Activated naive CD4-positive, alpha-beta T cell treated with anti-CD3 and anti-CD28 coated beads, Interleukin-2, amount 10 ng/mL, durations not matched to agents 7 days and 5 days (primary cell): Measurements from ENCODE around the gene HTRA3.

Experiments used
- CTCF ChIA-PET: fragments of 350-600 bp; sonication (Branson Sonifier 250); formaldehyde crosslinking; loops from one replicate; lab custom pipeline; 2021; ENCODE audit warnings: antibody characterized with exemption; lab: Charles Lee
- DNase-seq: peaks from one replicate; pipeline ENCODE4 v3.0.0-alpha.2; 2020
- H3K27ac Mint-ChIP-seq: one replicate; pipeline ENCODE4 v1.8.0; 2021; ENCODE audit warnings: mild to moderate bottlenecking, moderate library complexity, mixed read lengths
- H3K27me3 Mint-ChIP-seq: one replicate; pipeline ENCODE4 v1.8.0; 2021; ENCODE audit warnings: mild to moderate bottlenecking, mixed read lengths
- H3K36me3 Mint-ChIP-seq: one replicate; pipeline ENCODE4 v1.8.0; 2021; ENCODE audit warnings: mixed read lengths
- H3K4me1 Mint-ChIP-seq: one replicate; pipeline ENCODE4 v1.8.0; 2021; ENCODE audit warnings: mixed read lengths
- H3K4me3 Mint-ChIP-seq: one replicate; pipeline ENCODE4 v1.8.0; 2021; ENCODE audit warnings: mild to moderate bottlenecking, moderate library complexity, mixed read lengths
- H3K9me3 Mint-ChIP-seq: one replicate; pipeline ENCODE4 v1.8.0; 2021; ENCODE audit warnings: mixed read lengths

HTRA3 gene

DNA sequence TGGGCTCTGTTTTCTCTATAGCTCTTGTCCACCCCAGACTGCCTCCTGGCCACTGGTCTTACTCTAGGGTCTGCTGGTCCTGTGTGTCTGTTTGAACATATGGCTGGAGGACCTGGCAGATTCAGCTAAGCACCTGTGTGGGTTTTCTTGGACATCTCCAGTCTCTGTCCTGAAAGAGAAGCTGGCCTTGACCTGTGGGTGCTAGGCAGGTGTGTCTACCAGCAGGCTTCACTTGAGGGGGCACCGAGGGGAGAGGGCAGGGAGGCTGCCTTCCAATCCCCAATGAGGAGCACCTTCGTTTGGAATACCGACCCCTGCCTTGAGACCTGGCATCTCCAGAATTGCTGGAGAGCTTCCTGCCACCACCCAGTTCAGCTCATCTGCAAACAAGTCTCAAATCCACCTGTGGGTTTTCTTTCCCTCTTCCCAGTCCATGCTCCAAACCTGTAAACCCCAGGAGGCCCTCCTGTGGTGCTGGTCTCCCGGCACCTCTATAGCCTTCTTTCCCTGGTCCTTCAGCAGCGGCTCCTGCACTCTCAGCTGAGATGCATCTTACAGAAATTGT, 45.2 kb downstream of the HTRA3 start:
- peaks cover 16% of the 10 kb centered on the region for H3K27me3 Mint-ChIP-seq
- H3K4me3 Mint-ChIP-seq: no peak overlapping the region
- no peaks in the 10 kb centered on the region for H3K9me3 Mint-ChIP-seq
- CTCF ChIA-PET: interaction anchor here (1.1 kb wide), 1 partner anchor 9 kb away, joined by 3 read pairs; no protein-coding TSS in a partner anchor
- H3K27ac Mint-ChIP-seq: no peak overlapping the region
- no peaks in the 10 kb centered on the region for H3K4me1 Mint-ChIP-seq
- no peaks in the 10 kb centered on the region for H3K36me3 Mint-ChIP-seq
- DNase-seq: no peak

DNA sequence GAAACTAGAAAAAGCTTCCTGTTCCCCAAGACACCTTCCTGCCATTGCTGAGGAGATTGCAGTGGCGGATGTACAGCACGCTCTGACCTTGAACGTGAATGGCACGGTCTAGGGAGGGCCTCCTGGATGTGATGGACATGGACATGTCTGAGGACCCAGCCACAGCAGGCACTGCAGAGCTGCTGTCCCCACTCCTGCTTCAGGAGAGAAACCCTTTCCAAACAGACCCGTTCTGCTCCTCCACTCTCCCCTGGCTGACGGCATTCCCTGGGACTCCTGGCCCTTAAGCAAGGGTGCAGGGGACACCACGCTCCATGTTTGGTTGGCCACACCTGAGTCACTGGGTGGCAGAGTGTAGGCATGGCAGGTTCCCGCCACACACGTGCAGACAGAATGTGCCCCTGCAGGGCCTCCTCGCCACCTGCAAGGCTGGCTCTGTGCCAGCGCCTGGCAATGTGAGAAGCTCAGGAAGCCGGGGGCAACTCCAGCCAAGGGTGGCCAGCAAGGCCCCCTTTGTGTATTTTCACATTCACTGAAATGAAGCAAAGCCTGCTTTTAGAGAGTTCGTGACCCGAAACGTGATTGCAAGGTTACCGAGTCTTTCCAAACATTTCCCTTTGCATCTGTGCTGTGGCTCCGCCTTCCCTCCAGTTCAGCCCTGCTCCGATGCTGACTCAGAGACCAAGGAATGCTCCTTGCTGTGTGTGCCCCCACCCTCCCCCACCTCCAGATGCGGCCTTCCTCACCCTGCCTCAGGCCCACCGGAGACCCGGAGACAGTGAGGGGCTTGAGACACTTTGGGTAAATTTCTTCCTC, 46.1 kb downstream of the HTRA3 start:
- CTCF ChIA-PET: no interaction called here
- Mint-ChIP-seq H3K27ac (no peak overlapping the region), H3K9me3 (no peaks in the 10 kb centered on the region), H3K27me3 (peaks cover 16% of the 10 kb centered on the region), H3K4me1 (no peaks in the 10 kb centered on the region), H3K36me3 (no peaks in the 10 kb centered on the region), H3K4me3 (no peak overlapping the region)
- DNase-seq: no peak

DNA sequence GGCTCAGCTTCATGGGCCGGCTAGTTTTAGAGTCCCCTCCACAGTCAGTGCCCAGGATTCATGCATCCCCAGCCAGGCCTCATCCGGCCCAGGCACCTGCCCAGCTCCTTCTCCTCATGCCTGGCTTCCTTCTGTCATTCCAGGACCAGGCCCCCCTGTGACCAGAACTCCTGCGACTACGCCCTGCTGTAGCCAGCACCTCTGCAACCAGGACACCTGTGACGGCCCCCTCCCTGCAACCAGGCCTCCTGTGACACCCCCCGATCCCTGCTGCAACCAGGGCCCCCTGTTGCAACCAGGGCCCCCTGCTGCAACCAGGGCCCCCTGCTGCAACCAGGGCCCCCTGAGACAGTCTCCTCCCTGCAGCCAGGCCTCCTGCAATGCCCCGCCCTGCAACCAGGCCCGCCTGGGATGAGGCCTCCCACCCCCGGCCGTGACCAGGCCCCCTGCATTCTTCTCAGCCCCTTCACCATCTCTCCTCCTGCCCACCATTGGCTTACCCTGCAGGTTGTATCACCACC, 46.8 kb downstream of the HTRA3 start:
- Mint-ChIP-seq H3K4me1 (no peaks in the 10 kb centered on the region), H3K27ac (no peak overlapping the region), H3K36me3 (no peaks in the 10 kb centered on the region), H3K9me3 (no peaks in the 10 kb centered on the region), H3K4me3 (no peak overlapping the region), H3K27me3 (peaks cover 13% of the 10 kb centered on the region)
- DNase-seq: no peak
- CTCF ChIA-PET: no interaction called here

DNA sequence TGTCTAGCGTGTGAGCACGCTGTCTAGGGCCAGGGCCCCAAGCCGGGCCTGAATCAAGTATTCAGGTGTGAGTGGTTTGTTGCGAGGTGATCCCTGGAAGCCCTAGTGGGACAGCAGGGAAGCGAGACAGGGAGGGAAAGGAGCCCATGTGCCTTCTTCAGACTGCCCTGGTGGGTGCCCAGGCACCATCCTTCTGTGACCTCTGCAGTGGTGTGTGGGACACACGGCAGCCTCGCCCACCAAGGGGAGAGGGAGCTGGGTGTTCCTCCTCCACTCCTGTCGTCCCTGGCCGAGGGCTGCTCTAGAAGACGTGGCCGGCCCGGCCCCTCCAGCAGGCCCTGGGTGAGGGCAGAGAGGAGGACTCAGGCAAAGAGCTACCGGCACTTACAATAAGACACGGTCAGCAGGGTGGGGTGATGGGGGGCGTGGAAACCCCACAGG, 47.4 kb downstream of the HTRA3 start:
- Mint-ChIP-seq H3K36me3 (no peaks in the 10 kb centered on the region), H3K27ac (no peak overlapping the region), H3K4me3 (no peak overlapping the region), H3K27me3 (peaks cover 11% of the 10 kb centered on the region), H3K9me3 (no peaks in the 10 kb centered on the region), H3K4me1 (no peaks in the 10 kb centered on the region)
- CTCF ChIA-PET: no interaction called here
- no peak for DNase-seq

DNA sequence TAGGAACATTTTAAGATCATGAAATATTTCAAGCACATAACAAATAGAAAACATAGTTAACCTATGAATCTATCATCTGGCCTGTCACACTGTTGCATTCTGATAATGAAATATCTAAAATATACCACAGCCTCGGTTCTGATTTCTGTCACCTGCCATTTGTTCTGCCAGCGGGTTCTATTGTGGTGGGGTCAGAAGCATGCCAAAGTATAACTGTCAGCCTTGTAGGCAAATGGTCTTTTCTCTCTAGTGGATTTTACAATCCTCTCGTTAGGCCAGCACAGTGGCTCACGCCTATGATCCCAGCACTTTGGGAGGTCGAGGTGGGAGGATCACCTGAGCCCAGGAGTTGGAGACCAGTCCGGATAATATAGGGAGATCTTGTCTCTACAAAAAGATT, 47.9 kb downstream of the HTRA3 start:
- CTCF ChIA-PET: no interaction called here
- H3K4me1 Mint-ChIP-seq: no peaks in the 10 kb centered on the region
- no peaks in the 10 kb centered on the region for H3K36me3 Mint-ChIP-seq
- H3K9me3 Mint-ChIP-seq: no peaks in the 10 kb centered on the region
- no peak overlapping the region for H3K4me3 Mint-ChIP-seq
- no peak for DNase-seq
- H3K27ac Mint-ChIP-seq: no peak overlapping the region
- H3K27me3 Mint-ChIP-seq: peaks cover 11% of the 10 kb centered on the region

DNA sequence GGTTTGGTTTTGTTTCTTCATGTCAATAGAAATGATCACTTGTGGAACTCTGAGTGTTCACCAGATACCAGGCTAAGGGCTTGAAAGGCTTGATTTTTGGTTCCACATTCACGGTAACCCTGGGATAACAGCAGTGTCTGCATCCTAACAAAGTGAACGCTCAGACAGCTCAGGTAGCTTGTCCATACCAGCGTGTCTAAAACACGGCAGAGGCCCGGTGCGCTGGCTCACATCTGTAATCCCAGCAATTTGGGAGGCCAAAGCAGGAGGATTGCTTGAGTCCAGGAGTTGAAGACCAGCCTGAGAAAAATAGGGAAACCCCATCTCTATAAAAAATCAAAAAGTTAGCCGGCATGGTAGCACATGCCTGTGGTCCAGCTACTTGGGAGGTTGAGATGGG, 49.0 kb downstream of the HTRA3 start:
- no peak overlapping the region for H3K4me3 Mint-ChIP-seq
- no peaks in the 10 kb centered on the region for H3K9me3 Mint-ChIP-seq
- CTCF ChIA-PET: no interaction called here
- peaks cover 11% of the 10 kb centered on the region for H3K27me3 Mint-ChIP-seq
- no peaks in the 10 kb centered on the region for H3K4me1 Mint-ChIP-seq
- no peak for DNase-seq
- H3K36me3 Mint-ChIP-seq: no peaks in the 10 kb centered on the region
- H3K27ac Mint-ChIP-seq: no peak overlapping the region

DNA sequence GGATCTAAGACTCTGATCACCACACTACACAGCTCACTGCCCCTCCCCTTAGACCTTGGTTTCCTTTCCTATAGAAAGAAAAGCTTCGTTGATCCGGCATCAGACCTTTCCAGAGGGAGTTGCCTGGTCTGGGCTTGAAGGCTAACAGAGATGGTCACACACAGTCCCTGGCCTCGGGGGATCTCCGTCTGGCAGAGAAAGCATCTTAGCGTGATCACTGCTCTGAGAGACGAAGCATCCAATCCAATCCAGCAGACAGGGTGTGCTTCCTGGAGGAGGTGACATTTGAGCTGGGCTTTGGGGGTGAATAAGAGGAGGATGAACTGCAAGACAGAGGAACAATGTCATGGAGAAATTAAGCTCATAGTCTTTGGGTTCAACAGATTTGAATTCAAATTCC, 49.5 kb downstream of the HTRA3 start:
- Mint-ChIP-seq H3K9me3 (no peaks in the 10 kb centered on the region), H3K4me1 (no peaks in the 10 kb centered on the region), H3K36me3 (no peaks in the 10 kb centered on the region), H3K4me3 (no peak overlapping the region), H3K27ac (no peak overlapping the region), H3K27me3 (peaks cover 11% of the 10 kb centered on the region)
- CTCF ChIA-PET: no interaction called here
- no peak for DNase-seq

DNA sequence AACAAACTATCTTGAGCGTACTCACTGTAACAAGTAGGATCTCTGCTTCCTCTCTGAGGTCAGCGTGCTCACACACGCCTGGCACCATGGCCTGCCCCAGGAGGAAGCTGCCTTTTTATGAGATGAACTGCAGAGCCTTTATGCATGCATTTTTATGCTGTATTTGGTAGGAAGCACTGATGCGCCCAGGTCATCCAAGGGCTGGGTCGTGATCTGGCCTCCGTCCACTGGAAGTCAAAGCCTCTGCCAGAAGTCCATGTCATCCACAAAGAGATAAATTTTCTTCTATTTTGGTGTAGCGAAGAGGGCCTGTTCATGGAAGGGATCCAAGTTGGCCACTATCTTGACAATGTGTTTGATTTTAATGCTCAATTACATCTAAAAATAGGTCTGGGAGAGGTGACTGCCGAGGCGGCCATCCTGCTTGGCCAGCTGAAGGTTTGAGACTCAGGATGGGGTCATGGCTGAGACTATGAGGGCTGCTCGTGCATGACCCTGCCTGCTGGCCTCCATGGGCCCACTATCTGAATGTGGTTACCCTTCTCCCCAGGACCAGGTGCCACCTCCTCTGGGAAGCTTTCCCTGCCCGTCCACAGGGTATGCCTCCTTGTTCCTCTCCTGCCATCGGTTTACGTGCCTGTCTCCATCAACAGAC, 50.3 kb downstream of the HTRA3 start:
- no peak overlapping the region for H3K4me3 Mint-ChIP-seq
- no peak overlapping the region for H3K27ac Mint-ChIP-seq
- DNase-seq: no peak
- no peaks in the 10 kb centered on the region for H3K4me1 Mint-ChIP-seq
- CTCF ChIA-PET: no interaction called here
- H3K27me3 Mint-ChIP-seq: peaks cover 9% of the 10 kb centered on the region
- H3K36me3 Mint-ChIP-seq: no peaks in the 10 kb centered on the region
- H3K9me3 Mint-ChIP-seq: no peaks in the 10 kb centered on the region

DNA sequence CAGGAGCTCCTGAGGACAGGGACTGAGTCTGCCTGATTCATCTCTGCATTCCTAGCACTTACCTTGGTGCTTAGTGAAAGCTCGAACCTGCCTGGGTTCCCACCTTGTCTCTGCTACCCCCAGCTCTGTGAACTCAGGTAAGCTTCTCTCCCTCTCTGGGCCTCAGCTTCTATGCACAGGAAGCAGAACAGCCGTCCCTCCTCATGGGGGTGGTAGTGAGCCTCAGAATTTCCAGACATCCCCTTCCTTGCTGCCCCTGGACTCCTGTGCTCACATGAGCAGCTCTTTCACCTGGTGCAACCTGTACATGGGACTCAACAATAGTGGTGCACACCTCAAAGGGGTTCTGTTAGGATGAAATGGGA, 50.8 kb downstream of the HTRA3 start:
- H3K27ac Mint-ChIP-seq: no peak overlapping the region
- H3K9me3 Mint-ChIP-seq: no peaks in the 10 kb centered on the region
- DNase-seq: no peak
- H3K36me3 Mint-ChIP-seq: no peaks in the 10 kb centered on the region
- no peaks in the 10 kb centered on the region for H3K4me1 Mint-ChIP-seq
- H3K27me3 Mint-ChIP-seq: peaks cover 4% of the 10 kb centered on the region
- no peak overlapping the region for H3K4me3 Mint-ChIP-seq
- CTCF ChIA-PET: no interaction called here

DNA sequence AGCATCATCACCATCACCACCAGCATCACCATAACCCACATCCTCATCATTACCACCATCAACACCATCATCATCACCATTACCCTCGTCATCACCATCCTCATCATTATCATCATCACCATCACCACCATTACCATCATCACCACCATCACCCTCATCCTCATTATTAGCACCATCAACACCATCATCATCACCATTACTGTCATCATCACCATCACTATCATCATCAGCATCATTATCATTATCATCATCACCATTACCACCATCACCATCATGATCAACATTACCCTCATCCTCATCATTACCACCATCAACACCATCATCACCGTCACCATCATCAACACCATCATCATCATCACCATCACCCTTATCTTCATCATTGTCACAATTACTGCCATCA, 51.7 kb downstream of the HTRA3 start:
- CTCF ChIA-PET: no interaction called here
- no peaks in the 10 kb centered on the region for H3K27me3 Mint-ChIP-seq

DNA sequence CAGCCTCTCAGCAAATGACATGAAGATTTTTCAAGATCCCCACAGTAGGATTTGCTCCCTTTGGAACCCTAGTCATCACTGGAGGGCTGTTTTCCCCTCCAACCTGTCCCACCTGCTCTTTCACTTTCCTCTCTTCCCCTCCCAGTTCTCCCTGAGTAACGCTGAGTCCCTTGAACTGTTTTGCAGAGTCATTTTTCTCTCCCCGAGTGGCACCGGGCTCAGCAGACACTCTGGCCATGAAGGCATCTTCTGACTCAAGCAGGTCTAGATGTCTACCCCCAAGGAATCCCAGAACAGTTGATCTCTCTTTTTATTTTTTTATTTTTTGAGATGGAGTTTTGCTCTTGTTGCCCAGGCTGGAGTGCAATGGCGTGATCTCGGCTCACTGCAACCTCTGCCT, 52.2 kb downstream of the HTRA3 start:
- H3K4me3 Mint-ChIP-seq: no peak overlapping the region
- H3K27ac Mint-ChIP-seq: no peak overlapping the region
- no peaks in the 10 kb centered on the region for H3K4me1 Mint-ChIP-seq
- no peaks in the 10 kb centered on the region for H3K9me3 Mint-ChIP-seq
- no peak for DNase-seq
- CTCF ChIA-PET: no interaction called here
- H3K27me3 Mint-ChIP-seq: no peaks in the 10 kb centered on the region
- no peaks in the 10 kb centered on the region for H3K36me3 Mint-ChIP-seq

More for the DNA sequence above, 51.7 kb downstream of the HTRA3 start:
- no peak for DNase-seq
- Mint-ChIP-seq H3K9me3 (no peaks in the 10 kb centered on the region), H3K4me3 (no peak overlapping the region), H3K36me3 (no peaks in the 10 kb centered on the region), H3K27ac (no peak overlapping the region), H3K4me1 (no peaks in the 10 kb centered on the region)

DNA sequence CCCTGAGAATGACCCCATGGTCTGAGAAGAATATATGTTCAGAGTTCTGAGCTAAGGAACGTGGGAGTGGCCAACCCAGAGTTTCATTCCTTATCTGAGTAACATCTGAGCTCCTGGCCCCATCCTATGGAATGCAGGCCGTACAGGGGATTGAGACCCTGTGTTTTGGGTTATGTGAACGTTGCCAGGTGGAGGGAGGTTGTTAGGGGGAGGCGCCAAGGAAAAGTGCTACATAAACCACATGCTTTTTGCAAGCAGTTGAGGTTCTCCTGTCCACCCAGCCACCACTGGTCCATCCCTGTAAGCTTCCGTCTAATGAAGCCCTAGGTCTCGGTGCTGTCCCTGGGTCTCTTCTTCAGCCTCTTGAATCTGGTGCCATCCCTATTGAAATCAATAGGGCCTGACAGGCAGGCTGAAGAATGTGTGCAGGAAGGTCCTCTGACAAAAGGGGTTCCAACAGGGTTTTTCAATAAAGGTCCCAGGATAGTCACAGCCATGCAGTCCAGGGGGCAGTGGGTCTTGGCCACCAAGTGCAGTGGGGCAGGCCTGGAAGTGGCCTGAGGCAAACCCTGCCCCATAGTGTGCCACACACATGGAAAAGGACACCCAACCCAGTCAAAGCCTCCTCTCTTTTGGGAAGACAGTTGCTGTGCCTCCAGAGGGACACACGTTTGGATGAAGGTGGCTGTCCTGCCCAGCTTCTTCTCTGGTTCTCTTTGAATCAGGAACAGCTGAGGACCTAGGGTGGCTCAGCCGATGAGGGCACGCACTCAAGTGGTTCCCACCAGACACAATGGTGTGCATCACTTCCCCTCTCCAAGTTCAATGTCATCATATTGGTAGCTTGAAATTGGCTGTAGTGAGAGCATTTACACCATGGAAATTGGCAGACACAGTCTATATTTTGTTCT, 53.5 kb downstream of the HTRA3 start:
- H3K27ac Mint-ChIP-seq: no peak overlapping the region
- CTCF ChIA-PET: no interaction called here

DNA sequence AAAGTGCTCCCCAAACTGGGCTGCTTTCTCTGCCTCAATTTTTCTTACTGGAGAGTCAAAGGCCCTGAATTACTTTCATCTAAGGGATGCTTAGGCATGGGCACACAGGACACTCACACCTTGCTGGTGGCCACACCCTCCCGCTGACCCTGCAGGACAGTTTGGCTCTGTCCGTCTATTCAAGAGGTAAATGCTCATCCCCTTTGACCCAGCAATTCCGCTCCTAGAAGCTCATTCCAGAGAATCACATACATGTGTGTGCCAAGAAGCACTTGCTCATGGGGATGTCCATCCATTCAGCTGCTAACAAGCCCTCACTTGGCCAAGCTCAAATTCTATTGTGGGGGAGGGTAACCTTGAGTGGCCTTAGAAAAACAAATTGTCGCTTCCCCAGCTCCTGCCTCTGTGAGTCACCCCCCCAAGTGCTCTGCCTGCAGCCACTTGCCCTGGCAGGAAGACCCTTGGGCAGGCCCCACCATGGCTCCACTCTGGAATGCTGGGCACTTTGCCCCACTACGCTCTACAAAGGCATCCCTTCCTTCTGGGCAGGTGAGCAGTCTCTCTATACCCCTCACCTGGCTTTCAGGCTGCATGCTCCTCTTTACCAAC, 54.5 kb downstream of the HTRA3 start:
- H3K27ac Mint-ChIP-seq: no peak overlapping the region
- H3K9me3 Mint-ChIP-seq: no peaks in the 10 kb centered on the region
- H3K36me3 Mint-ChIP-seq: no peaks in the 10 kb centered on the region
- H3K4me1 Mint-ChIP-seq: no peaks in the 10 kb centered on the region
- no peak overlapping the region for H3K4me3 Mint-ChIP-seq
- CTCF ChIA-PET: no interaction called here
- no peaks in the 10 kb centered on the region for H3K27me3 Mint-ChIP-seq
- DNase-seq: no peak

More for the DNA sequence above, 53.5 kb downstream of the HTRA3 start:
- DNase-seq: no peak
- Mint-ChIP-seq H3K4me3 (no peak overlapping the region), H3K9me3 (no peaks in the 10 kb centered on the region), H3K27me3 (no peaks in the 10 kb centered on the region), H3K36me3 (no peaks in the 10 kb centered on the region), H3K4me1 (no peaks in the 10 kb centered on the region)
